ENCODE results near the gene NOL12.

DNA sequence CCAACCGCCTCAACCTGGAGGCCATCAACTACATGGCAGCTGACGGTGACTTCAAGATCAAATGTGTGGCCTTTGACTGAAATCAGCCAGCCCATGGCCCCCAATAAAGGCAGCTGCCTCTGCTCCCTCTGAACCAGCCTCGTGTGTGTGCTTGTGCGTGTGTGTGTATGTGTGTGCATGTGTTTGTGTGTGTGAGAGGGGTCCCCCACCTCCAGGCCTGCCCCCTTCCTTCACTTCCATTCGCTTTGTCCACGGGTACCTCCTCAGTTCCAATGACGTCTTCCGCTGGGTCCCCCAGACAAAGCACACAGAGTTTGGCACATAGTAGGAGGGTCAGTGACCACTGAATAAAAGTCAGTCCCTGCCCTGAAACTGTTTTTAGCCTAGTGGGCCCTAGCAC, 6.5 kb upstream of the NOL12 start:
- TF ChIP-seq, protein P1, sequence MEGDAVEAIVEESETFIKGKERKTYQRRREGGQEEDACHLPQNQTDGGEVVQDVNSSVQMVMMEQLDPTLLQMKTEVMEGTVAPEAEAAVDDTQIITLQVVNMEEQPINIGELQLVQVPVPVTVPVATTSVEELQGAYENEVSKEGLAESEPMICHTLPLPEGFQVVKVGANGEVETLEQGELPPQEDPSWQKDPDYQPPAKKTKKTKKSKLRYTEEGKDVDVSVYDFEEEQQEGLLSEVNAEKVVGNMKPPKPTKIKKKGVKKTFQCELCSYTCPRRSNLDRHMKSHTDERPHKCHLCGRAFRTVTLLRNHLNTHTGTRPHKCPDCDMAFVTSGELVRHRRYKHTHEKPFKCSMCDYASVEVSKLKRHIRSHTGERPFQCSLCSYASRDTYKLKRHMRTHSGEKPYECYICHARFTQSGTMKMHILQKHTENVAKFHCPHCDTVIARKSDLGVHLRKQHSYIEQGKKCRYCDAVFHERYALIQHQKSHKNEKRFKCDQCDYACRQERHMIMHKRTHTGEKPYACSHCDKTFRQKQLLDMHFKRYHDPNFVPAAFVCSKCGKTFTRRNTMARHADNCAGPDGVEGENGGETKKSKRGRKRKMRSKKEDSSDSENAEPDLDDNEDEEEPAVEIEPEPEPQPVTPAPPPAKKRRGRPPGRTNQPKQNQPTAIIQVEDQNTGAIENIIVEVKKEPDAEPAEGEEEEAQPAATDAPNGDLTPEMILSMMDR (IDR thresholded peaks at IDR 0.05): no peak
- no peak for TF ChIP-seq POLR2A (IDR thresholded peaks at IDR 0.05)
- no peak for TF ChIP-seq POLR2AphosphoS5 (IDR thresholded peaks at IDR 0.05)
